HepG2 (cell line): ENCODE measurements around the gene PLCG2. TPM values are rescaled to one million over a fixed set of nuclear protein-coding genes. Genes with fewer than 3 reads are reported as not detected.
A peak's percentile ranks its signal among the peaks of the same experiment; 100 is the strongest.

Experiments used
- AFF4 ChIP-seq: sonication (generic); formaldehyde crosslinking; IDR thresholded peaks from 2 replicates; pipeline ENCODE4 v1.4.0; 2020; ENCODE audit warnings: missing genetic modification reagents
- CREB1 ChIP-seq, 2 experiments: fragments of 450-650 bp in 1 of 2; IDR thresholded peaks; 2 replicates each; pipeline ENCODE4 v1.6.1; 2016 to 2017; ENCODE audit warnings: control low read depth in 1 of 2, mild to moderate bottlenecking in 1 of 2, missing compliant biosample characterization in 1 of 2, missing genetic modification characterization in 1 of 2
- ERF ChIP-seq: IDR thresholded peaks from 2 replicates; pipeline ENCODE4 v1.6.1; 2018; ENCODE audit warnings: missing biosample characterization, missing genetic modification reagents
- FOXK1 ChIP-seq: sonication (generic); formaldehyde crosslinking; IDR thresholded peaks from 2 replicates; pipeline ENCODE4 v1.4.0; 2020; ENCODE audit warnings: low read depth, missing genetic modification reagents, borderline replicate concordance
- HNF4G ChIP-seq, 2 experiments: sonication (generic) in 1 of 2; formaldehyde crosslinking in 1 of 2; IDR thresholded peaks; 2 replicates each; pipeline versions ENCODE4 v1.4.0 to v1.6.1; 2011 to 2020; ENCODE audit warnings: borderline replicate concordance in 2 of 2, low read depth in 2 of 2, mild to moderate bottlenecking in 2 of 2, low read length in 1 of 2, missing genetic modification reagents in 1 of 2, moderate library complexity in 1 of 2
- HOXA3 ChIP-seq: sonication (generic); formaldehyde crosslinking; IDR thresholded peaks from 2 replicates; pipeline ENCODE4 v1.5.0; 2020; ENCODE audit warnings: missing genetic modification reagents
- MYPOP ChIP-seq: sonication (generic); formaldehyde crosslinking; IDR thresholded peaks from 2 replicates; pipeline ENCODE4 v1.8.1; 2023; ENCODE audit warnings: mild to moderate bottlenecking, moderate library complexity, missing genetic modification reagents
- PRPF4 ChIP-seq: fragments of 200-400 bp; formaldehyde crosslinking; IDR thresholded peaks from 2 replicates; pipeline ENCODE4 v1.6.1; 2016; ENCODE audit warnings: low read length, low read depth; ENCODE audit not compliant: poor library complexity, severe bottlenecking
- THRA ChIP-seq: sonication (generic); formaldehyde crosslinking; IDR thresholded peaks from 2 replicates; pipeline ENCODE4 v1.4.0; 2020; ENCODE audit warnings: missing genetic modification reagents, borderline replicate concordance
- ZBTB42 ChIP-seq: sonication (generic); formaldehyde crosslinking; IDR thresholded peaks from 2 replicates; pipeline ENCODE4 v1.5.0; 2020; ENCODE audit warnings: mild to moderate bottlenecking, missing genetic modification reagents
- ZFP36L2 ChIP-seq: sonication (generic); formaldehyde crosslinking; IDR thresholded peaks from 2 replicates; pipeline ENCODE4 v1.4.0; 2020; ENCODE audit warnings: missing genetic modification reagents
- ZNF547 ChIP-seq: sonication (generic); formaldehyde crosslinking; IDR thresholded peaks from 2 replicates; pipeline ENCODE4 v1.5.1; 2020; ENCODE audit warnings: mild to moderate bottlenecking, missing genetic modification reagents
- ZNF577 ChIP-seq: sonication (generic); formaldehyde crosslinking; IDR thresholded peaks from 2 replicates; pipeline ENCODE4 v1.4.0; 2020; ENCODE audit warnings: mild to moderate bottlenecking, low read depth, missing genetic modification reagents, borderline replicate concordance
- ZNF597 ChIP-seq: sonication (generic); formaldehyde crosslinking; IDR thresholded peaks from 2 replicates; pipeline ENCODE4 v1.5.0; 2020; ENCODE audit warnings: missing genetic modification reagents
- polyA plus RNA-seq, 8 experiments: library from polyadenylated mRNA; depleted of rRNA in 3 of 8; stranded (reverse) in 7 of 8; unstranded in 1 of 8; fragments of >200 nt; fragmentation: Illumina TruSeq in 4 of 8; extraction: Trizol in 4 of 8; gene quantifications; 2 replicates each; pipeline versions ENCODE4 v1.2.1 to v1.2.3, GENCODE V29; 2011 to 2016; ENCODE audit warnings: low read depth in 4 of 8, missing spikeins in 1 of 8, mixed read lengths in 1 of 8; ENCODE audit not compliant: insufficient read depth in 1 of 8
- total RNA-seq, 5 experiments: library from RNA; depleted of rRNA; stranded (reverse); fragments of >200 nt; fragmentation: Illumina TruSeq; extraction: Trizol; gene quantifications; 2 replicates each; pipeline ENCODE4 v1.2.3, GENCODE V29; 2016; ENCODE audit warnings: low read depth in 1 of 5

The PLCG2 gene
- total and polyA plus RNA-seq, 2 of the 13 experiments (the other 11 are each of a cell fraction or from before 2014, with no cell fraction given) = 0.13 to 0.18 TPM

GRCh38 chr16:81779536-81780320, 637 bp downstream of the PLCG2 start (continued):
- TF ChIP-seq AFF4 = no peak
- TF ChIP-seq THRA = no peak
- no peak for TF ChIP-seq CREB1 (IDR thresholded peaks at IDR 0.05)
- no peak for TF ChIP-seq CREB1 (CRISPR knock-in tag; IDR thresholded peaks at IDR 0.05)
- 0 out of 2 replicates have a peak, but pooled peaks have one; percentile 21 for TF ChIP-seq ZNF547 (CRISPR knock-in tag)
- TF ChIP-seq FOXK1 (CRISPR knock-in tag) = no peak
- no peak for TF ChIP-seq ZBTB42
- no peak for TF ChIP-seq HOXA3 (CRISPR knock-in tag)
- no peak for TF ChIP-seq PRPF4
- TF ChIP-seq ZFP36L2 (CRISPR knock-in tag) = no peak
- no peak for TF ChIP-seq ERF (CRISPR knock-in tag)
- 0 out of 2 replicates have a peak, but pooled peaks have one; percentile 0 for TF ChIP-seq MYPOP
- TF ChIP-seq ZNF577 (CRISPR knock-in tag) = no peak
- no peak for TF ChIP-seq HNF4G (IDR thresholded peaks at IDR 0.05; ENCODE audit: borderline replicate concordance, low read depth, low read length)
- no peak for TF ChIP-seq HNF4G (CRISPR knock-in tag; IDR thresholded peaks at IDR 0.05; ENCODE audit: borderline replicate concordance, low read depth)
- no peak for TF ChIP-seq ZNF597 (CRISPR knock-in tag)
